Measurements from ENCODE around the gene FNDC3B.
"Not testable (repeated sequence)": the region's sequence is repeated elsewhere in the genome, so short reads cannot be mapped to it uniquely, and the experiment has no call there.

Gene FNDC3B

DNA sequence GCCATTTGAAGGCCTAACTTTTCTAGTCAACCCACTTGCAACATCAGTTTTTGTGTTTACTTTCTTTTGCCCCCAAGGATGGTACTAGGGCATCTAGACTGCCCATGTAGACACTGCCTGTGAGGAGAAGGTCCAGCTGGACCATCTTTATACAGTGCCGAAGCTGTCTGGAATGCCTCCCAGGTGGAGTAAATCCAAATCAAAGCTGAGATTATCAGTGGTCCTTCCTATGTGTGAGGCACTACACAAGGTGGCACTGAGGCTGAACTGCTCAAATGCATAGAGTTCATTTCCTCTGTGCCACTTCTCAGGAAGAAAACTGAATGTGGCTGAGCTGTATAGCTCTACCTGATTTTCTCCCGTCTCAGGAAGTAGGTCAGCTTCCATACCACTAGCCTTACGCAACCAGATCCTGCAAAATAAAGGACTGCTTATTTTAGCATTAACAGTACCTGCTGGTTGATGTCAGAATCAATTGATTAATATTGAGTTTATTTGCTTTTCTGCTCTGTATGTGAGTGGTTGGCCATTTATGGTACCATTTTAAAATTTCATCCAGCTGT lies 302.8 kb downstream of the FNDC3B start:
- no peak for DNase-seq (ENCODE audit: low read depth)

DNA sequence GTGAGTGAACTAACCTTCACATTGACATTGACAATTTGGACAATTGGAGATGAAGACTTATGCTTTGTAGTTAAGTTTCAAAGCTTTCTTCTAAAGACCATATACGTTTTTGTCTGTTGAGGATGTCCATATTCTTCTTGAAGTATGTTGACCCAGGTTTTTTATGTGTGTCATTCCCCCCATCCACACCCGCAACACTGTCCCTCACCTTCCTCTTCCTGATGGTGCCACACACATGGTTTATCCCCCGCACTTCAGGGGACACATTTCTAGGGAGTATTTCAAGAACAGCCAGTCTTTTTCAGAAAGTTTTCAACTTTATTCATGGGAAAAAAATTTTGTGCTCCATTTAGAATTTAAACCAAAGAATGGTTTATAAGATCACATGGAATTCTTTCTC lies 303.7 kb downstream of the FNDC3B start:
- no peak for DNase-seq (ENCODE audit: low read depth)

DNA sequence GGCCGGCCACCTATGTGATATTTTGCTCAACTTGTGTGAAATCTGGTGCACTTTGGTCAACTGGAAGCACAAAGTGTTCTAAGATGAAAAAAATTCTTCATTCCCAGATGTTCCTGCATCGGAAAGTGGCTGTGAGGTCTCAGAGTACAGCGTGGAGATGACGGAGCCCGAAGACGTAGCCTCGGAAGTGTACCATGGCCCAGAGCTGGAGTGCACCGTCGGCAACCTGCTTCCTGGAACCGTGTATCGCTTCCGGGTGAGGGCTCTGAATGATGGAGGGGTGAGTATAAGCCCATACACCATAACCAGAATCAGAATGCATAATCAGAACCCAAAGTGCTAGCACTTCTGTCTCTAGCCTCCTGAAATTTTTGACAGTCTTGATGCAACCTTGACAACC lies 304.6 kb downstream of the FNDC3B start:
- DNase-seq (ENCODE audit: low read depth) = no peak

DNA sequence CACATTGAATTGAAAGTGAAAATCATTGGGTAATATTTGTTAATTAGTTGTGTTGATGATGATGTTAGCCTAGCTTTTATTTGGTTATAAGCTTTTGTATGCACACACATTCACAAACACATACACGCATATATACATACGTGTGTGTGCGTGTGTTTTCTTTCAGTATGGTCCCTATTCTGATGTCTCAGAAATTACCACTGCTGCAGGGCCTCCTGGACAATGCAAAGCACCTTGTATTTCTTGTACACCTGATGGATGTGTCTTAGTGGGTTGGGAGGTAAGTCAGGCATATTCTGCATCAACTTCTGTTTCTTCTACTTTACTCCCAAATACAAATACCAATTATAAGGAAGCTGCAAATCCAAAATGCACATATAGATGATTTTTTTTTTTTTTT lies 306.8 kb downstream of the FNDC3B start:
- DNase-seq (ENCODE audit: low read depth) = no peak

DNA sequence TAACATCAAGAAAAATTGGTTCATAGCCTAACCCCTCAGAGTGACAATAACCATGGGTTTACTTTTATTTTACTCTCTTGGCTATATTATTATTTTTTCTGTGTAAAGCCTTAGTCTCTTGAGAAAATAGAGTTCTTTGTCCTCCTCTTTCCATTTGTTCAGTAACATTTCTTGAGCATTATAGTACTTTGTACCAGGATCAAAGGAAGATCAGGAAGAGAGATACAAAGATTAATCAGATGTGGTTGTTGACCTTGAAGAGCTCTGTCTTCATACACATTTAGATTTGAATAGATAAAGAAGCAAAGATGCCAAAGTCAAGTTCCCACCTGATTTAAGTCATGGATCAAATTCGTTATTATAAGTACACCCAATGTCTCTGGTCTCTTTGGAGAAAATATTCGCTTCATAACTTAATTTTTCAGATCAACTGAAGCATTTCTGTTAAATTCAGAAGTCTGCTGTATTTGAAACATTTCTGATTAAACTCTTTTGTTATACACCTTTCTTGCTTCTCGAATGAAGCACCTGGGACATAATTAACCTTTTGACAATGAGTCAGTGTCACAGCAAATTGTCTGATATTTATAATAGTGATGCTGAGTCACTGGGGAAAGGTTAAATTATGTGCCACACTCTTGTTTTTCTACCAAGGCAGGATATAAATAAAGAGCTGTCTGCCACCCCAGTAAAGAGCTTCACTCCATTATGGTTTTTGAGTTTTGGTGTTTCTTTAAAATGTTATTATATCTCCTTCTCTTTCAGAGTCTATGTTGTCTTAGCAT lies 308.7 kb downstream of the FNDC3B start:
- DNase-seq (ENCODE audit: low read depth) = no peak

DNA sequence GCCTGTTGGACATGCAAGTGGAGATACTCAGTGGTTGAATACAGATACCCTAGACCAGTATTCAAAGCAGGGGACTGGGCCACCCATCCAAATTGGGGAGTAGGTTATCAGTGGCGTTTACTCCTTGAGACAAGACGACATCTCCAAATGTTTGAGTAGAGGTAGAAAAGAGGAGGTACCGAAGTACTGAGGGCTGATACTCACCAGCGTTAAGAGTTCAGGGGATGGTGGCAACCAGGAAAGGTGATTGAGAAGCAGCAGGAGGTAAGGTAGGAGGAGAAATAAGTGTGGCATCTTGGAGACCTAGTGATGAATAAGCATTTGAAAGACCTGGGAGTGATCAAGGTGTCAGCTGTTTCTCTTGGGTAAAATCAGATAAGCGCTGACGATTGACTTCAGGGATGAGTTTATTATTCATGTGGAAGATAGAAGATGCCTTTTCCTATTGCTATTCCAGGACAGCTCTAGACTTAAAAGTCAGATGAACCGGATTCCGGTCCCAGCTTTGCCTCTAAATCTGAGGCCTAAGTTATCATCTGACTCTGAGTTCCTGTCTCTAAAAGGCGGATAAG lies 312.6 kb downstream of the FNDC3B start:
- no peak for DNase-seq (ENCODE audit: low read depth)

DNA sequence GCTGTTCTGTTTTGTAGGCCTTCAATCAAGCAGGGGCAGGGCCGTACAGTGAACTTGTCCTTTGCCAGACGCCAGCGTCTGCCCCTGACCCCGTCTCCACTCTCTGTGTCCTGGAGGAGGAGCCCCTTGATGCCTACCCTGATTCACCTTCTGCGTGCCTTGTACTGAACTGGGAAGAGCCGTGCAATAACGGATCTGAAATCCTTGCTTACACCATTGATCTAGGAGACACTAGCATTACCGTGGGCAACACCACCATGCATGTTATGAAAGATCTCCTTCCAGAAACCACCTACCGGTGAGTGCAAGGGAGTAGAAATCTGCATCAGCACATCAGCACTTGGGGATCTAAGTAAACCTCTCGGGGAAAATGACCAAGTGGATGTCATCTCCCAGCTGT lies 313.4 kb downstream of the FNDC3B start:
- DNase-seq (ENCODE audit: low read depth) = no peak

DNA sequence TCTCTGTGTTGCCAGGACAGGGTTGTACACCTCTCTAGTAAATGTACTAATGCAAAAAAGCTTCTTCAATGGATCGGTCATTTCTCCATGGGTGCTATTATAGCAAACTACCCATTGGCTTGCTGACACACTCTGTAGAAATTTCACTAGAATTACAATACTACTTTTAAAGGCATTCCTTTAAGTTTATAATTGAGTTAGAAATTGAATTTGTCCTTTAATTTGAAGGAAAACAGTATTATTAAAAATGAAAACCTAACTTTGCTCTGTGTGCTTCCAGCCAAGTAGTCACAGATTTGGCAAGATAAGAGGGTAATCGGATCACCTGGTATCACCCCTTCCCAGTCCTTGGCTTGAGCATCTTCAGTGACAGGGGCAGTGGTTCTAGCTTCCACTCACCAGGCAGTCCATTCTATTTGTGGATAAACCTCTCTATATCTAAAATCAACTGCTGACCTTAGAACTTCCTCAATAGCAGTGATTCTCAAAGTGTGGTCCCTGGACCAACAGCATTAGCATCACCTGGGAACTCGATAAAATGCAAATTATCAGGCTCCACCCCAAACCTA lies 315.6 kb downstream of the FNDC3B start:
- DNase-seq (ENCODE audit: low read depth) = no peak

DNA sequence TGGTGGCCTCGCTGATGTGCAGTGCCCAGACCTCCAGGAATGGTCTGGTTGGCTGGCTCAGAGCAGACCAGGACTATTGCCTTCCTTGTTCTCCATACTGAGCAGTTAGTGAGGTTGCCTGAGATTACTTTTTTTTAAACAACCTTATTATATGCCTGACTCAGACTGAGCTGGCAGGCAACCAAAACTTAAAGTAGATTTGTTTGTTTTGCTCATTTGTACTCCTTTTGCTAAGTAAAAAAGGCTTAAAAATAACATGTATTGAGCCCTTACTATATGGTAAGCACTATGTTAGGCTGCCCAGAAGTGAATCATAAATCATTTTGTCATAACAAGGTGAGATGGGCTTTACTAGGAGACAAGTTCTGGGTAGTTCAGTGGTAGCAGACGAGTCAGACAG lies 316.5 kb downstream of the FNDC3B start:
- DNase-seq (ENCODE audit: low read depth) = peak; percentile 64

DNA sequence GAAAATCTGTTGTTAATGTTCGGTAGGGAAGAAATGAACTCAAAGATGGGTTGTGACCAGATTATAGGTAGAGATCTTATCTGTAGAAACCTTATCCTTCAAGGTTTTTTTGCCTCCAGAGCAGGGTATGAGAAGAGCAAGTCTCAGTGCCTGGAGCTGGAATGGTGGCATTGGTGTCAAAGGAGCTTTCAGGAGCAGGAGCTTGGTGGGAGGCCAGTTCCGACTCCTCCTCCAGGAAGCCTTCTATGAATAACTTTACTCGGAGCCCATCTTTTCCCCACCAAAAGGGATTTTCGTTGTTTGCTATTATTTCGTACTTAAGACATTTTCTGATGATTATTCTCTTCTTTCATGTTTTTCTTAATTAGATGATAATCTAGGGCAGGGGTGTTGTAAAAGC lies 317.0 kb downstream of the FNDC3B start:
- no peak for DNase-seq (ENCODE audit: low read depth)

DNA sequence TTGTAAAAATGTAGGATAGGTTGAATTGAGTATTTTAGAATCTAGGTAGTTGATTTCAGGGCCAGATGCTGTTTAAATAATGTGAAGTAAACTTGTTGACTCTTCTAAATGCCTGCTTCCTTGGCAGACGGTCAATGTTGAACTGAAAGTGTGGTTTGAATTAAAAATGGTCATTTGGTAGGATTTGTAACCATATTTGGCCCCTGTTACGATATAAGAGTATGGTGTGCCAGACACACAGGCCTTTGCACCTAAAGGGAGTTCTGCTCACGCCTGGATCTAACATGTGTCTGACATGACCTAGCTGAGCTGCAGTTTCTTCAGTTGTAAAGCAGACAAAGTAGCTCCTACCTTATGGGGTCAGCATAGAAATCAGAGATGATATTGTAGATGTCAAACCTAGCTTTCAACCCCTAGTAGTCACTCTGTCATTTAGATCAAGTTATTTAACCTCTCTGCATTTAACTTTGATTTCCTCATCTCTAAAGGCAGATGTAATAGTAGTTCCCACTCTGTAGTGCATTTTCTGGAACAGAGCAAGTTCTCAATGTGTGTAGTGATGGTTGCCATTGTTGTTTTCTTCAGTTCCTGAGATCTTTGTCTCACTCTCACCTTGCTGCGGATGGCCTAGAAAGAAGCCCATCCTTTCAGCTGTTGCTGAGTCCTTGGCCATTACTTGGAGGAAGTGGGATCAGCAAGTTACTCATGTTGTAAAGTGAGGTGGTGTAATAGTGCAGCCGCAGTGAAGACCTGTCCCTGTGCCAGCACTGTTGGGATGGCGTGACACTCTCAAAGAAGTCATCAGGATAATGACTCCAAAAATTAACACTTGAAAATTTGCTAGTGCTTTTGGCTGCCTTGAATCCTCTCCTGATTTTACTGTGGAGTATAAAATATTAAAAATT lies 318.7 kb downstream of the FNDC3B start:
- DNase-seq (ENCODE audit: low read depth) = no peak

DNA sequence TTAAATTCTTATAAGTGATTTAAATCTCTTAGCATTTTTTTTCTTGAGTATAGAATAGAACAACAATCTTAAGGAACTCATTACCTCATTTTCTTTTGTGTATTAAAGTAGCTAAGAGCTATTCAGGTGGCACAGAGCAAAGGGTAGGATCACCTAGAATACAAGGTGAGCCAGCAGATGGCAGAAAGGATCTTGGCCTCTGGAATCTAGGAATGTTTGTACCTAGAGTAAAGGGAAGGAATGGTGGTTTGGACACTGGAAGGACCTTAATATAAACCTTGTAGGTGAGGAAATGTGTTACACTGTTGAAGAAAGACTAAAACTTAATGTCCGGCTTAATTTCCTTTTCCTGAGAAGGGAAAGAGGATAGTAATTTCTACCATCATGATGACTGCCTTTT lies 319.9 kb downstream of the FNDC3B start:
- DNase-seq (ENCODE audit: low read depth) = no peak

DNA sequence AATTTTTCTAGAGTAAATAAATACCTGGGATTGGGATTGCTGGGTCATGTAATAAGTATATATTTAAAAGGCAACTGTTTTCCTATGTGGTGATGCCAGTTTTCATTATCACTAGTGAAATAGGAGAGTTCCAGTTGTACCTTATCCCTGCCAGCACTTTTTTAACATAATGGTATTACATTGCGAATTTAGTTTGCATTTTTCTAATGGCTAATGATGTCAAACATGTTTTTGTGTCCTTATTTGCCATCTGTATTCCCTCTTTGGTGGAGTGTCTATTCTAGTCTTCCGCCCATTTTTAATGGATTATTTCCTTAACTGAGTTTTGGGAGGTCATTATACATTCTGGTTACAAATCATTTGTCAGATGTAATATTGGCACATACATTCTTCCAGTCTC lies 320.6 kb downstream of the FNDC3B start:
- no peak for DNase-seq (ENCODE audit: low read depth)

DNA sequence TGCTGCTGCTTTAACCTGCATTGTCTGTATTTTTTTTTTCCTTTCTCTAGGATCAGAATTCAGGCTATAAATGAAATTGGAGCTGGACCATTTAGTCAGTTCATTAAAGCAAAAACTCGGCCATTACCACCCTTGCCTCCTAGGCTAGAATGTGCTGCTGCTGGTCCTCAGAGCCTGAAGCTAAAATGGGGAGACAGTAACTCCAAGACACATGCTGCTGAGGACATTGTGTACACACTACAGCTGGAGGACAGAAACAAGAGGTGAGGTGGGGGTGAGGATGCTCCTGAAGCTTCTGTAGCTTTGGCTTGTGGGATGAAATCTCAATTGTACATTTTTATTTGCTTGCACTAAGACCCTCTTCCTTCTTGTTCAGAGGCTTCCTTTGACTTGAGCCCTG lies 323.2 kb downstream of the FNDC3B start:
- DNase-seq (ENCODE audit: low read depth) = no peak

DNA sequence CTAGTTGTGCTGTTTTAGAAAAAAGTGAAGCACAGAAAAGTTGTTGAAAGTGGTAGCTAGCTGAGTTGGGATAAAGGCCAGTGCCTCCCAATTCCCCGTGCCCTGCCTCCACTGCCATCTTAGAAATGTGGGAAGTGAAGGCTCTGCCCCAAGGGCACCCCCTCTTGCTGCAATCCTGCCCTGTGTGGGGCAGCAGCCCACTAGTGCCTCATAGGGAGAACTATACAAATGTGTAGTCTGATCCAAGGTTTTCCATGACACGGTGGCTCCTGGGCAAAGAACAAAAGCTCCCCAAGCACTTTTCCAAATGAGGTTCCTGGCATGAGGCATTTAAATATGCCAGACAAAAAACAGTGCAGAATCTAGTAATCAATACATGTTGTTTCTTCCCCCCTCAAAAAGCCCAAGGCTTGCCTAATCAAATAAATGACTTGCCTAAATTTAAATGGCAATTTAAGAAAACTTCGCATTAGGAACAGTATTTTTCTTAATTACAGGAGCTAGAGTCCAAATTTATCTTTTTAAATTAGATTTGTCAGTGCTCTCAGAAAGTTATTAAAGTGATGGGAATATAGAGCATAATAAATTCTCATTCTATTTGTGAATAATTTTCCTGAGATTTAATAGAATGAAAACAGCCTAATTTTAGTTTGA lies 325.1 kb downstream of the FNDC3B start:
- no peak for DNase-seq (ENCODE audit: low read depth)

DNA sequence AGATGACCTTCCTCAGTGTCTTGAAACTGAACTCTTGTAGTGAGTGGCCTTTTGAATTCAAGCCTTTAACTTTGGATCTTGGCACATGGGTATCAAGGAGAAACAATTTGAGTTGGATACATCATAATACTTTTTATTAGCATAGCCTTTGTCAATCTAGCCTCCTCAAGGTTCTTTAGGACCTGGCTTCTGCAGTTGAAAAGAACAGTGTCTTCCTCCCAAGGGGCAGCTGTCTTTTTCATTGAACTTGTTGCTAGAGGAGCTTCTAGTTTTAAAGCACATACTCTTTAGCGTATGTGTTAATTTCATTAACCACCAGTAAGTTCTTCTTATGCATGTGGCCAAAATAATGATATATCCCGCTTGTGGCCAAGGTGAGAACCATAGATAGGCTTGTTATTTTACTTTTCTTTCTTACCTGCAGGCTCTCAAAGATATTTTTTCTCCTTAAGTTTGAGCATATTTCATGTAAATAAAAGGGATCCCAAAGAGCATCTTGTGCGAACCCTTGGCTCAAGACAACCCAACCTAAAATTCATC lies 325.7 kb downstream of the FNDC3B start:
- DNase-seq (ENCODE audit: low read depth) = no peak

DNA sequence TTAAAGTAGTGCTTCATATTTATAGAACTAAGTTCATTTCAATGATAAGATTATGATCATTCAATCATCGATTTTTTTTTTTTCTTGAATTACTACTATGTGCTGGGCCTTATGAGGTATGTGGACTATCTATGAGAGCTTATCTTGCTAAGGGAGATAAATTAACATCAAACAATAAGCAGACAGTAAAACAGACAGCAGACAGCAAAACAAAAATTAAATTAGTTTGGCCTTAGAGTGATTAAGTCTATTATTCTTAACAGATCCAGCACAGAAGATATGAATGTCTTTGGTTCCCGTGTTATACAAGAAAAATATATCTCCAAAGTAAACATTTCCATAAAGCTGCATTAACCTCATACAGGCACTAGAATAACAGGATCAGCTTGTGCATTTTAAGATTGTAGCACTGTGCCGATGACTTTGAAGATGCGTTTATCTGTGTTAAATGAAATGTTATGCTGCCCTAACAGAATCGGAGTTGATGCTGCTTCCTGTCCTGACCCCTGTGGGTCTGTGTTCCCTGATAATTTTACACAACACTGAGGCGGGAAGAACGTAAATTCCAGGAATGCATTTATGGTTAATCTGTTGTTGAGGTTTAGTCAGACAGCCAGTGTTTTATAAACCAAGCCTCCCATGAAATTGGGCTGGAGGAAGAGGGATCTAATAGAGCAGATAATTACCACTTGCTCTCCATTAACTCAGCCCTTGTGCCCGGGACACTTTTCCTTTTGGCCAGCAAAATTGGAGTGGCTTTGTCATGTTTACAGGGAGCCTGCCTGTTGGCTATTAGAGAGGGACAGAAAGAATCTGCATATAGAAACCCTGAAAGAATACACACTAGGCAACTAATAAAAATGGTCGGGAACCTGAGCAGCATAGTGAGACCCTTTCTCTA lies 328.1 kb downstream of the FNDC3B start:
- DNase-seq (ENCODE audit: low read depth) = no peak

DNA sequence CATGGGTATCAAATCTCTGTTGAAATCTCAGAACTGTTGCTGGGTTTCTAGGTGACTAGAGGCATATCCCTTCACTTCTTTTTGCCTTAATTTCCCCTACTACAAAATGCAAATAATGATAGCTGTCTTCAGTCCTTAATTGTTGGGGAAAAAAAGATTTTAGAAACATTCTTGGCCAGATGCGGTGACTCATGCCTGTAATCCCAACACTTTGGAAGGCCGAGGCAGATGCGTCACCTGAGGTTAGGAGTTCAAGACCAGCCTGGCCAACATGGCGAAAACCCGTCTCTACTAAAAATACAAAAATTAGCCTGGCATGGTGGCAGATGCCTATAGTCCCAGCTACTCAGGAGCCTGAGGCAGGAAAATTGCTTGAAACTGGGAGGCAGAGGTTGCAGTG lies 329.2 kb downstream of the FNDC3B start:
- DNase-seq (ENCODE audit: low read depth) = not testable (repeated sequence)

DNA sequence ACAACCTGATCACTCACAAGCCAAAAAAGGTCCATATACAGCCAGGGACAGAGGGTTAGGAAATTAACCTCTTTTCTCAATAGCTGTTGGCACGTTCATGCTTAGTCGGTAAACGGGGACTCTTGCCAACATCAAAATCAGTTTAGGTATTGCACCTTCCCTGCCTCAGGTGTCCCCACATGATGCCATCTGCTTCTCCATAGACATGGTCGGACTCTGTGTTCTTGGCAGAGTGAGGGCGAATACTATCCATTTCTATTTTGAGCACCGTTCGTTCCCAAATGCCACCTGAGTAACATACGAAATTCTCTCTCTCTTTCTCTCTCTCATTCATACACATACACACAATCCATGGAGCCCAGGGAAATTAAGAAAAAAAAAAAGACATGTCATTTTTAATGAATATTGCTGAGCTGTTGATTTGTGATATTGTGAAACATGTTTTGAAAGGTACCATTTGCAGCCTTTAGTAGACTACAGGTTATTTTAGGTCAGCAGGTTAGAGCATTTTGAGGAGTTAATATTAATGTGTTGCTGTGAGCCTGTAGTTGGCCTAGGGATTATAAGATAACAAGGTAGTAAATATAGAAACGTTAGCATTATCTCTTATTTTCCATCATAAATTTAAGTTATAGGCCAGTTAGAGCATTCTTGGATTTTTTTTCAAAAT lies 330.3 kb downstream of the FNDC3B start:
- DNase-seq (ENCODE audit: low read depth) = no peak

DNA sequence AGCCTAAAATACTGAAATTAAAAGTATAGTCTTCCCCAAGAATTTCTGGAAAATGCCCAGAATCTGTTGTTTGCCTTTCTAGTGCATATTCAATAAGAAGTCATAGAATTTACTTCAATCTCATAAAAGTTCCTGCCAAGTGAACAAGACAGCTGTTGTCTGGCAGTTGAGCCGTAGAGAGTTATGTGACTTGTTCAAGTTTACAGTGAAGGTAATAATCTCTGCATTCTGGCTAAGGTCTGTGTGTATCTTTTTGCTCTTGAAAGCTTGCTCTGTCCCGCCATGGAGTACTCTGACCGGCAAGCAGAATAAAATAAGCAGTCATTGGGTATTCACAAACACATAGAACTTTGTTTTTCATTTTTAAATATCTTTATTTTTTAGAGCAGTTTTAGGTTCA lies 331.0 kb downstream of the FNDC3B start:
- DNase-seq (ENCODE audit: low read depth) = no peak

All from HS-5 (cell line).